Caco-2 (cell line): ENCODE measurements around the gene LMBR1L. TPM values are rescaled to one million over a fixed set of nuclear protein-coding genes. Genes with fewer than 3 reads are reported as not detected.

ENCODE experiments used
- BruUV-seq: library from RNA; stranded (reverse); fragments of 400-500 nt; replicated peaks from 2 replicates; lab custom pipeline; 2021; lab: Mats Ljungman, UMichigan
- CTCF ChIA-PET: fragments of 300-600 bp; sonication (Branson Sonifier 250); formaldehyde crosslinking; loops from one replicate; lab custom pipeline; 2022; ENCODE audit warnings: antibody characterized with exemption; lab: Charles Lee
- POLR2A ChIA-PET: fragments of 300-600 bp; sonication (Branson Sonifier 250); formaldehyde crosslinking; loops from one replicate; lab custom pipeline; 2022; ENCODE audit warnings: antibody characterized with exemption; lab: Charles Lee
- DNase-seq, 2 experiments: peaks; one replicate each; pipeline versions ENCODE4 v3.0.0 to v3.0.0-alpha.2; 2020 to 2022
- H3K27me3 ChIP-seq: replicated peaks from 2 replicates; pipeline ENCODE4 v1.6.0; 2011; ENCODE audit warnings: low read length; ENCODE audit not compliant: control insufficient read depth, insufficient read depth
- H3K36me3 ChIP-seq: 2 replicates; pipeline ENCODE4 v1.5.1; 2011; ENCODE audit warnings: low read length; ENCODE audit not compliant: control insufficient read depth, insufficient read depth
- H3K4me1 ChIP-seq: fragments of 250-450 bp; sonication (Bioruptor Pico); 2 replicates; pipeline ENCODE4 v1.5.1; 2020; ENCODE audit warnings: mild to moderate bottlenecking
- H3K4me3 ChIP-seq: 2 replicates; pipeline ENCODE4 v1.5.1; 2011; ENCODE audit warnings: low read depth, mild to moderate bottlenecking, control low read depth, low read length
- H3K9me3 ChIP-seq: fragments of 250-450 bp; sonication (Bioruptor Pico); 2 replicates; pipeline ENCODE4 v1.5.1; 2020; ENCODE audit warnings: mild to moderate bottlenecking, moderate library complexity
- H3K27ac Mint-ChIP-seq: one replicate; pipeline ENCODE4 v1.8.0; 2022; ENCODE audit warnings: mixed read lengths; ENCODE audit not compliant: unreplicated experiment
- H3K27me3 Mint-ChIP-seq: one replicate; pipeline ENCODE4 v1.8.0; 2022; ENCODE audit warnings: mixed read lengths; ENCODE audit not compliant: insufficient read depth, unreplicated experiment
- H3K36me3 Mint-ChIP-seq: one replicate; pipeline ENCODE4 v1.8.0; 2022; ENCODE audit warnings: mild to moderate bottlenecking, mixed read lengths; ENCODE audit not compliant: insufficient read depth, unreplicated experiment
- H3K4me1 Mint-ChIP-seq: one replicate; pipeline ENCODE4 v1.8.0; 2022; ENCODE audit warnings: low read depth, mixed read lengths; ENCODE audit not compliant: unreplicated experiment
- H3K4me3 Mint-ChIP-seq: one replicate; pipeline ENCODE4 v1.8.0; 2022; ENCODE audit warnings: mild to moderate bottlenecking, moderate library complexity, mixed read lengths; ENCODE audit not compliant: unreplicated experiment
- H3K9me3 Mint-ChIP-seq: one replicate; pipeline ENCODE4 v1.8.0; 2022; ENCODE audit warnings: mixed read lengths; ENCODE audit not compliant: unreplicated experiment
- CTCF ChIP-seq, 2 experiments: fragments of 200-600 bp in 1 of 2; IDR thresholded peaks; 1 replicate in 1 of 2; 2 replicates in 1 of 2; pipeline versions ENCODE4 v1.5.1 to v1.8.0; 2011 to 2022; ENCODE audit warnings: antibody characterized with exemption in 1 of 2, control low read depth in 1 of 2, inconsistent platforms in 1 of 2, low read depth in 1 of 2, low read length in 1 of 2, mild to moderate bottlenecking in 1 of 2, moderate library complexity in 1 of 2; ENCODE audit not compliant: insufficient read depth in 1 of 2, severe bottlenecking in 1 of 2, unreplicated experiment in 1 of 2
- intact Hi-C: fragments of 100-400 bp; cut with micrococcal nuclease; formaldehyde crosslinking; loops from one replicate; pipeline ENCODE4 v1.10.0; 2022; ENCODE audit not compliant: unreplicated experiment
- total RNA-seq: library from RNA; stranded (reverse); gene quantifications from 2 replicates; pipeline ENCODE4 v1.2.3, GENCODE V29; 2022

Gene LMBR1L
- total RNA-seq, 1 experiment from 2014 or later: 43.1 TPM

- H3K27ac Mint-ChIP-seq: no peak overlapping the region
- H3K4me1 Mint-ChIP-seq: peaks cover 7% of the 10 kb centered on the region
- intact Hi-C loops: no loop called here
- H3K9me3 Mint-ChIP-seq: no peaks in the 10 kb centered on the region
- peaks cover 11% of the 10 kb centered on the region for H3K4me1 ChIP-seq
- H3K27me3 Mint-ChIP-seq: peaks cover 26% of the 10 kb centered on the region
- TF ChIP-seq CTCF (IDR thresholded peaks at IDR 0.05; ENCODE audit: insufficient read depth in 1 of 2, low read depth in 1 of 2, low read length in 1 of 2, severe bottlenecking in 1 of 2, unreplicated experiment in 1 of 2): peak in 1 of 2 experiments; percentile 41
- H3K27me3 ChIP-seq: peaks cover 17% of the 10 kb centered on the region; the same call in 1 of the 2 replicates
- no peaks in the 10 kb centered on the region for H3K36me3 ChIP-seq
- peak overlapping the region; percentile 38 for H3K4me3 Mint-ChIP-seq
- ChIA-PET POLR2A (no interaction called here), CTCF (interaction anchor here (0.6 to 4.9 kb wide), 7 partner anchors 10 to 41 kb away, joined by 3 to 47 read pairs (median 40); partner anchors contain the start of genes LMBR1L and TUBA1B)
- no TSS peak for BruUV-seq
- H3K4me3 ChIP-seq: peak overlapping the region; percentile 21
- no peaks in the 10 kb centered on the region for H3K9me3 ChIP-seq
- DNase-seq: peak in 1 of 2 experiments; percentile 41
- H3K36me3 Mint-ChIP-seq: peaks cover 9% of the 10 kb centered on the region
Measured at GRCh38 chr12:49089821-49090773, 20.6 kb downstream of the LMBR1L start.

GRCh38 chr12:49088932-49089330 is 21.7 kb downstream of the LMBR1L start:
- no peaks in the 10 kb centered on the region for H3K9me3 ChIP-seq
- H3K4me1 ChIP-seq: peaks cover 11% of the 10 kb centered on the region
- Mint-ChIP-seq H3K9me3 (no peaks in the 10 kb centered on the region), H3K4me3 (peak overlapping the region; percentile 50), H3K27ac (no peak overlapping the region), H3K27me3 (peaks cover 23% of the 10 kb centered on the region), H3K36me3 (peaks cover 5% of the 10 kb centered on the region), H3K4me1 (peaks cover 5% of the 10 kb centered on the region)
- H3K27me3 ChIP-seq: peaks cover 13% of the 10 kb centered on the region; the same call in 1 of the 2 replicates
- no TSS peak for BruUV-seq
- H3K36me3 ChIP-seq: no peaks in the 10 kb centered on the region
- POLR2A ChIA-PET: interaction anchor here (1.2 to 1.5 kb wide), 2 partner anchors 32 to 42 kb away, joined by 5 to 6 read pairs; partner anchors contain the start of gene TUBA1B
- CTCF ChIA-PET: interaction anchor here (0.6 to 2.8 kb wide), 25 partner anchors 8 to 147 kb away, joined by 3 to 81 read pairs (median 7); partner anchors contain the start of genes LMBR1L, RHEBL1 and TUBA1B
- intact Hi-C loops: loop anchor here (1.0 kb wide), 6 partner anchors 9 to 145 kb away; partner anchors contain the start of gene LMBR1L
- TF ChIP-seq CTCF (IDR thresholded peaks at IDR 0.05; ENCODE audit: insufficient read depth in 1 of 2, low read depth in 1 of 2, low read length in 1 of 2, severe bottlenecking in 1 of 2, unreplicated experiment in 1 of 2): no peak
- no peak for DNase-seq
- no peak overlapping the region for H3K4me3 ChIP-seq
